Measurements from ENCODE around the gene RALGPS1.

DNA sequence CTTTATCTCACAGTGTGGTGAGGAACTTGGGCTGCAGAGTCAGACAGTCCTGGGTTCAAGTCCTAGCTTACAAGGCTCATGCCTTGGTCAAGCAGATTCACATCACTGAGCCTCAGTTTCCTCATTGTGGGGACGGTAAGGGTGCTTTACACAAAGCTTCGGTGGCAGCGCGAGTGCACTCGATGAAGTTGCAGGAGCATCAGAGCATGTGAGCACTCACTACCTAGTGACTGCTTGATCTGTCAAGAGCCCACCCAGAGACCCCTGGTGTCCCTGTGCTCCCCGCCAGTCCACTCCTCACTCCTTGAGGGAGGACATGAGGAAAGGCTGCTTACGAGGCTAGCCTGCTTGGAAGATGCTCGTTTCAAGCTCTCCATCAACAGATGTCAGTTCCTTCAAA, 293.8 kb downstream of the RALGPS1 start:
- TF ChIP-seq, protein P1, sequence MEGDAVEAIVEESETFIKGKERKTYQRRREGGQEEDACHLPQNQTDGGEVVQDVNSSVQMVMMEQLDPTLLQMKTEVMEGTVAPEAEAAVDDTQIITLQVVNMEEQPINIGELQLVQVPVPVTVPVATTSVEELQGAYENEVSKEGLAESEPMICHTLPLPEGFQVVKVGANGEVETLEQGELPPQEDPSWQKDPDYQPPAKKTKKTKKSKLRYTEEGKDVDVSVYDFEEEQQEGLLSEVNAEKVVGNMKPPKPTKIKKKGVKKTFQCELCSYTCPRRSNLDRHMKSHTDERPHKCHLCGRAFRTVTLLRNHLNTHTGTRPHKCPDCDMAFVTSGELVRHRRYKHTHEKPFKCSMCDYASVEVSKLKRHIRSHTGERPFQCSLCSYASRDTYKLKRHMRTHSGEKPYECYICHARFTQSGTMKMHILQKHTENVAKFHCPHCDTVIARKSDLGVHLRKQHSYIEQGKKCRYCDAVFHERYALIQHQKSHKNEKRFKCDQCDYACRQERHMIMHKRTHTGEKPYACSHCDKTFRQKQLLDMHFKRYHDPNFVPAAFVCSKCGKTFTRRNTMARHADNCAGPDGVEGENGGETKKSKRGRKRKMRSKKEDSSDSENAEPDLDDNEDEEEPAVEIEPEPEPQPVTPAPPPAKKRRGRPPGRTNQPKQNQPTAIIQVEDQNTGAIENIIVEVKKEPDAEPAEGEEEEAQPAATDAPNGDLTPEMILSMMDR (tag by site-specific recombination; IDR thresholded peaks at IDR 0.05) = no peak
- no peak for TF ChIP-seq ZNF785 (tag by site-specific recombination; IDR thresholded peaks at IDR 0.05)
- TF ChIP-seq REPIN1 (tag by site-specific recombination; IDR thresholded peaks at IDR 0.05; ENCODE audit: low read depth) = no peak
- no peak for TF ChIP-seq ZNF423 (tag by site-specific recombination; IDR thresholded peaks at IDR 0.05)
- no peak for TF ChIP-seq SP2 (tag by site-specific recombination; IDR thresholded peaks at IDR 0.05)
- no peak for TF ChIP-seq SP7 (tag by site-specific recombination; IDR thresholded peaks at IDR 0.05)
- TF ChIP-seq, protein P2, sequence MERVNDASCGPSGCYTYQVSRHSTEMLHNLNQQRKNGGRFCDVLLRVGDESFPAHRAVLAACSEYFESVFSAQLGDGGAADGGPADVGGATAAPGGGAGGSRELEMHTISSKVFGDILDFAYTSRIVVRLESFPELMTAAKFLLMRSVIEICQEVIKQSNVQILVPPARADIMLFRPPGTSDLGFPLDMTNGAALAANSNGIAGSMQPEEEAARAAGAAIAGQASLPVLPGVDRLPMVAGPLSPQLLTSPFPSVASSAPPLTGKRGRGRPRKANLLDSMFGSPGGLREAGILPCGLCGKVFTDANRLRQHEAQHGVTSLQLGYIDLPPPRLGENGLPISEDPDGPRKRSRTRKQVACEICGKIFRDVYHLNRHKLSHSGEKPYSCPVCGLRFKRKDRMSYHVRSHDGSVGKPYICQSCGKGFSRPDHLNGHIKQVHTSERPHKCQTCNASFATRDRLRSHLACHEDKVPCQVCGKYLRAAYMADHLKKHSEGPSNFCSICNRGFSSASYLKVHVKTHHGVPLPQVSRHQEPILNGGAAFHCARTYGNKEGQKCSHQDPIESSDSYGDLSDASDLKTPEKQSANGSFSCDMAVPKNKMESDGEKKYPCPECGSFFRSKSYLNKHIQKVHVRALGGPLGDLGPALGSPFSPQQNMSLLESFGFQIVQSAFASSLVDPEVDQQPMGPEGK (tag by site-specific recombination; IDR thresholded peaks at IDR 0.05) = no peak
- TF ChIP-seq, protein P3, sequence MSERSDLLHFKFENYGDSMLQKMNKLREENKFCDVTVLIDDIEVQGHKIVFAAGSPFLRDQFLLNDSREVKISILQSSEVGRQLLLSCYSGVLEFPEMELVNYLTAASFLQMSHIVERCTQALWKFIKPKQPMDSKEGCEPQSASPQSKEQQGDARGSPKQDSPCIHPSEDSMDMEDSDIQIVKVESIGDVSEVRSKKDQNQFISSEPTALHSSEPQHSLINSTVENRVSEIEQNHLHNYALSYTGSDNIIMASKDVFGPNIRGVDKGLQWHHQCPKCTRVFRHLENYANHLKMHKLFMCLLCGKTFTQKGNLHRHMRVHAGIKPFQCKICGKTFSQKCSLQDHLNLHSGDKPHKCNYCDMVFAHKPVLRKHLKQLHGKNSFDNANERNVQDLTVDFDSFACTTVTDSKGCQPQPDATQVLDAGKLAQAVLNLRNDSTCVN (tag by site-specific recombination; optimal IDR thresholded peaks at IDR 0.05) = no peak
- TF ChIP-seq ZNF350 (tag by site-specific recombination; IDR thresholded peaks at IDR 0.05) = no peak
- TF ChIP-seq ZNF610 (tag by site-specific recombination; IDR thresholded peaks at IDR 0.05; ENCODE audit: borderline replicate concordance) = no peak
- no peak for TF ChIP-seq ZNF747 (tag by site-specific recombination; IDR thresholded peaks at IDR 0.05)
- no peak for TF ChIP-seq ZNF830 (tag by site-specific recombination; IDR thresholded peaks at IDR 0.05; ENCODE audit: low read depth)
- TF ChIP-seq ZNF354C (tag by site-specific recombination; IDR thresholded peaks at IDR 0.05; ENCODE audit: borderline replicate concordance, low read depth) = no peak
